Upper lobe of right lung (tissue), 1 donor: ENCODE data around the gene CLMN. TPM values are rescaled to one million over a fixed set of nuclear protein-coding genes. Genes with fewer than 3 reads are reported as not detected.

Experiments
- ATAC-seq: fragments of 200-7000 bp; cut with Tn5 transposase; one replicate; pipeline ENCODE4 v1.9.1; 2020; ENCODE audit warnings: mild to moderate bottlenecking, moderate library complexity
- DNase-seq: peaks from one replicate; pipeline ENCODE4 v3.0.0-alpha.2; 2020
- H3K27ac ChIP-seq: fragments of 200-600 bp; one replicate; pipeline ENCODE4 v1.8.0; 2022
- H3K27me3 ChIP-seq: fragments of 200-600 bp; one replicate; pipeline ENCODE4 v1.8.0; 2022; ENCODE audit warnings: mild to moderate bottlenecking
- H3K36me3 ChIP-seq: fragments of 200-600 bp; one replicate; pipeline ENCODE4 v1.8.0; 2022
- H3K4me1 ChIP-seq: fragments of 200-600 bp; one replicate; pipeline ENCODE4 v1.8.0; 2022
- H3K4me3 ChIP-seq: fragments of 200-600 bp; one replicate; pipeline ENCODE4 v1.8.0; 2022; ENCODE audit warnings: mild to moderate bottlenecking
- H3K9me3 ChIP-seq: fragments of 200-600 bp; one replicate; pipeline ENCODE4 v1.8.0; 2022
- intact Hi-C: fragments of 100-400 bp; cut with DNase I; formaldehyde crosslinking; loops from one replicate; pipeline ENCODE4 v1.11.0; 2022
- total RNA-seq: library from RNA; stranded (reverse); fragmentation: NEBNext Ultra II Directional; extraction: Animal tissue kit (Norgen Biotek cat#: 25700); gene quantifications from one replicate; pipeline ENCODE4 v1.2.1, GENCODE V29; 2021
- TF ChIP-seq, protein P1 (sequence below): fragments of 200-600 bp; IDR thresholded peaks from one replicate; pipeline ENCODE4 v1.8.0; 2022; ENCODE audit warnings: antibody characterized with exemption
- donor health status: DM: no; HTN: yes; CAD: no; lungs with severe emphysema.

CLMN gene
- total RNA-seq, 1 donor from 2014 or later = 19.3 TPM

DNA sequence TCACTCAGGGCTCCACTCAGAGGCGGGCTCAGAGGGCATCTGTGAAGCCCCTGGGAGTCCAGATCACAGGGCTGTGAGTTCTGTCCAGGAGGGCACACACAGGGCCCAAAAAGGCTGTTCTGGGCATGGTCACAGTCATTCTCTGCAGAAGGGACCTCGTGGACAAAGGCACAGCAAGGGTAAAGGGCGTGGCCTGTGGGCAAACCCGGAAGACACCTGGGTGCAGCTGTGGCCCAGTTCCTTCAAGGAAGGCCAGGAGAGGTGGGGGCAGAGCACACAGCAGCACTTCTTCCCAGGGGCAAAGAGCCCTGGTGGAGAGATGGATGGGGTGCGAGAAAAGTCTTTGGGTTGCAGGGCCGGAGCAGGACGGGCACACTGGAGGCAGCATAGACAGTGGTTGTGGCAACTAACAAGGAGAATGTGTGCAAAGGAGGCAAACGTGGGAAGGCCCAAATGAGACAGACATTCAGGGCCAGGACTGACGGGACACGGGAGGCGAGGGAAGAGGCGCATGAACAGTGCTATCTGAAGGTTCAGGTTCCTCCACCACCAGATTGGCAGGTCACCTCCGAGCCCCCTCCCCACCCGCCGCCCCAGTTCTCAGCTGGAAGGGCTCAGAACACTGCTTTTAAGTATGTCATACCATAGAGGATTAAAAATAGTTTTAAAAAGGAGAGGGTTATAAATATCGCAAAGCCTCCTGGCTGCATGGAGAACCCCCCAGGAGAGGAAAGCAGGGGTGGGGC is 8.9 kb downstream of the CLMN start:
- Histone ChIP-seq H3K4me3 (no peak overlapping the region), H3K4me1 (peaks cover 31% of the 10 kb centered on the region), H3K9me3 (no peaks in the 10 kb centered on the region), H3K27me3 (no peaks in the 10 kb centered on the region), H3K27ac (no peak overlapping the region), H3K36me3 (no peaks in the 10 kb centered on the region)
- intact Hi-C loops = no loop called here
- ATAC-seq (no peak), DNase-seq (no peak)
- TF ChIP-seq, protein P1, sequence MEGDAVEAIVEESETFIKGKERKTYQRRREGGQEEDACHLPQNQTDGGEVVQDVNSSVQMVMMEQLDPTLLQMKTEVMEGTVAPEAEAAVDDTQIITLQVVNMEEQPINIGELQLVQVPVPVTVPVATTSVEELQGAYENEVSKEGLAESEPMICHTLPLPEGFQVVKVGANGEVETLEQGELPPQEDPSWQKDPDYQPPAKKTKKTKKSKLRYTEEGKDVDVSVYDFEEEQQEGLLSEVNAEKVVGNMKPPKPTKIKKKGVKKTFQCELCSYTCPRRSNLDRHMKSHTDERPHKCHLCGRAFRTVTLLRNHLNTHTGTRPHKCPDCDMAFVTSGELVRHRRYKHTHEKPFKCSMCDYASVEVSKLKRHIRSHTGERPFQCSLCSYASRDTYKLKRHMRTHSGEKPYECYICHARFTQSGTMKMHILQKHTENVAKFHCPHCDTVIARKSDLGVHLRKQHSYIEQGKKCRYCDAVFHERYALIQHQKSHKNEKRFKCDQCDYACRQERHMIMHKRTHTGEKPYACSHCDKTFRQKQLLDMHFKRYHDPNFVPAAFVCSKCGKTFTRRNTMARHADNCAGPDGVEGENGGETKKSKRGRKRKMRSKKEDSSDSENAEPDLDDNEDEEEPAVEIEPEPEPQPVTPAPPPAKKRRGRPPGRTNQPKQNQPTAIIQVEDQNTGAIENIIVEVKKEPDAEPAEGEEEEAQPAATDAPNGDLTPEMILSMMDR = no peak

DNA sequence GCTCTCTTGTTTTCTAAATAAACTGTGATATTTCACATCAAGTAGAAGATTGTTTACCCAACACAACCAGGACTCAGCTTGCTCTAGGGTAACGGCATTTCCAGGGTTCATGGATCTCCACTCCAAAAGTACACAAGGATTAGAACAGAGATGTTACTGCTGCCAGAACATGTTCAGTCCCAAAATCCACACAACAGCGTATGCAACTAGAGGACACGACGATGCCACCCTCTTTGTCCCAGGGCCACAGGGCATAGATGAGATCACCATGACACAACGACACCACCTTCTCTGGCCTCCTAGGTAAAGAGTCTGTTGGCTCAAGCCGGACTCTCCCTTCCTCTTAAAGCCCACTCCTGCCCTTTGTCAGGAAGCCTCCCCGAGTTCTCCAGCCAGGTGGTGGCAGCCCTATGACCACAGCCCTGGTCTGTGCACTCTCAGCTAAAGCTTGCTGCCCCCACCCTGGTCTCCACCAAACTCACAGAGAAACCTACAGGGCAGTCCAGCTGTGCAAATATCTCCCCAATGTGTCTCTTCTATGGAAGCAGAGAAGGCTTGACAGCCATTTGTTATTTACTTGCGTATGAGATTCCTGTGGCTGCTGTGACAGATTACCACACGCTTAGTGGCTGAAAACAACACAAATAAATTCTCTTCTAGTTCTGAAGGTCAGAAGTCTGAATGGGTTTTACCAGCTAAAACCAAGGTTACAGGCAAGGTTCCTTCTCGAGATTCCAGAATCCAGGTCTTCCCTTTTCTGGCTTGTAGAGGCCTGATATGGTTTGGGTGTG is 10.3 kb downstream of the CLMN start:
- TF ChIP-seq, protein P1 = no peak
- intact Hi-C loops = no loop called here

DNA sequence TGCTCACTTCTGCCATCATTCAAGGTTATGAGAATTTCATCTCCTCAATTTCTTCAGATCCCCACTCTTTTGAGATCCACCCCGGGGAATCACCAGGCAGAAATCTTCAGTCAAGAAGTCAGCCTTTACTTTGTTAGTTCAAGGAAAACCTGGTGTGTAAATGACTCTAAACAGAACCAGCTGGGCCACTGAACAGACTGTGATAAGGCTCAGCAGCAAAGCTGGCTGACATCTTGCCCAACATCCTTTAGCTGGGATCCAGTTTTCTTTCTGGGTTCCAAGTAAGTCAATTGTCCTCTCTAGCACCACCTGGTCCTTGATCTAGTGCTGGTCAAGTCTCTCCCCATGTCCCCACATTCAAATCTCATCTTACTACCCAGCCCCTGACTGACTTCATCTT is 11.6 kb downstream of the CLMN start:
- H3K4me3 ChIP-seq = no peak overlapping the region
- H3K9me3 ChIP-seq = no peaks in the 10 kb centered on the region
- no peak for DNase-seq
- no peak for ATAC-seq
- TF ChIP-seq, protein P1 = no peak
- peaks cover 16% of the 10 kb centered on the region for H3K4me1 ChIP-seq
- intact Hi-C loops = no loop called here
- peak overlapping the region; percentile 20 for H3K27ac ChIP-seq
- no peaks in the 10 kb centered on the region for H3K36me3 ChIP-seq
- H3K27me3 ChIP-seq = no peaks in the 10 kb centered on the region

More for the DNA sequence above, 10.3 kb downstream of the CLMN start:
- H3K4me1 ChIP-seq = peaks cover 24% of the 10 kb centered on the region
- H3K36me3 ChIP-seq = no peaks in the 10 kb centered on the region
- DNase-seq (no peak), ATAC-seq (no peak)
- H3K4me3 ChIP-seq = no peak overlapping the region
- H3K27ac ChIP-seq = no peak overlapping the region
- no peaks in the 10 kb centered on the region for H3K9me3 ChIP-seq
- H3K27me3 ChIP-seq = no peaks in the 10 kb centered on the region

DNA sequence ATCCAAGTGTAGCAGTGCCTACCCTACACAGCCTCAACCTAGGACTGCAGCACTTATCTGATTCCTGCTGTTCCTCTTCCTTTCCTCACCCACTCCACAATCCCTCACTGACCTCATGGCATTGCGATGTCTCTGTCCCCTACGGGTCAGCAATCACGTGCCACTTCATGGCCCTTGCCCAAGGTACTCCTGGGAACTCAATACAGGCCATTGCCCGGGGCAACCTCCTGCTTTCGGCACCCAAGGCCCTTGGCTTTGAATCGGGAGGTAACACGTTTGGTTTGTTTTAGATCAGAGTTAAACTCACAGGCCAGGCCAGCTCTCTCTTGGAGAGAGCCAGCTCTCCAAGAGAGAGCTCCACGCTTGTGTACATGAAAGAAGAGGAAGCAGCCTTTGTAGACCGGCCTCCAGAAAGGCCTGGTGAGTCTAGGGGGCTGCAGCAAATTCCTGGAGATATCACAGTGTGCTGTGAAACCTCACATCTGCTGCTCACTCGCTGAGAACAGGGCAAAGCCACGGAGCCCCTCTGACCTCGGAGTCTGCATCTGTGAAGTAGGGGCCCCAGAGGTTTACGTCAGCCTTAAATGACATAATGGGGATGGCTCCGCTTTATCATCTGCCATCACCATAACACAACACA is 12.2 kb downstream of the CLMN start:
- ATAC-seq (peak; percentile 70), DNase-seq (peak; percentile 73)
- Histone ChIP-seq H3K4me3 (no peak overlapping the region), H3K27ac (peak overlapping the region; percentile 20), H3K4me1 (peaks cover 14% of the 10 kb centered on the region), H3K36me3 (no peaks in the 10 kb centered on the region), H3K27me3 (no peaks in the 10 kb centered on the region), H3K9me3 (no peaks in the 10 kb centered on the region)
- TF ChIP-seq, protein P1 = no peak
- intact Hi-C loops = no loop called here

DNA sequence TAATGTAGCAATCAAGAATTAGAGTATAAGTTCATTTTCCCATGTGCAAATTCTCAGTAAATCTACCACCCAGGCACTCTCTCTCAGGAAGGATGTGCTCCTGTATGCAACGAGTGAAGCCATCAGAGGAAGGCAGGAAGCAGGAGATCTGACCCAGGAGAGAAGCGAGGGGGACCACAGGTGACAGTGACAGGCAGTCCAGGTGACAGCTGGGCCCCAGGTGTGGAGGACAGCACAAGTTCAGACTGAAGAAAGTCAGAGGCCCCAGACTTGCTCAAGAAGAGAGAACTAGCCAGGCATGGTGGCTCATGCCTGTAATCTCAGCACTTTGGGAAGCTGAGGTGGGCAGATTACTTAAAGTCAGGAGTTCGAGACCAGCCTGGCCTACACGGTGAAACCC is 13.8 kb downstream of the CLMN start:
- no peak for DNase-seq
- Histone ChIP-seq H3K4me3 (no peak overlapping the region), H3K9me3 (no peaks in the 10 kb centered on the region), H3K36me3 (no peaks in the 10 kb centered on the region), H3K27ac (no peak overlapping the region), H3K27me3 (no peaks in the 10 kb centered on the region), H3K4me1 (peaks cover 14% of the 10 kb centered on the region)
- no peak for ATAC-seq
- intact Hi-C loops = no loop called here
- TF ChIP-seq, protein P1 = no peak
